Activated CD4-positive, alpha-beta T cell treated with anti-CD3 and anti-CD28 coated beads for 48 hours (primary cell): ENCODE data around the gene CLIP3.
A peak's percentile ranks its signal among the peaks of the same experiment; 100 is the strongest.
"Not testable (repeated sequence)": the region's sequence is repeated elsewhere in the genome, so short reads cannot be mapped to it uniquely, and the experiment has no call there.

Experiments used
- DNase-seq: peaks from one replicate; pipeline ENCODE4 v3.0.0-alpha.2; 2020

CLIP3 gene, protein sequence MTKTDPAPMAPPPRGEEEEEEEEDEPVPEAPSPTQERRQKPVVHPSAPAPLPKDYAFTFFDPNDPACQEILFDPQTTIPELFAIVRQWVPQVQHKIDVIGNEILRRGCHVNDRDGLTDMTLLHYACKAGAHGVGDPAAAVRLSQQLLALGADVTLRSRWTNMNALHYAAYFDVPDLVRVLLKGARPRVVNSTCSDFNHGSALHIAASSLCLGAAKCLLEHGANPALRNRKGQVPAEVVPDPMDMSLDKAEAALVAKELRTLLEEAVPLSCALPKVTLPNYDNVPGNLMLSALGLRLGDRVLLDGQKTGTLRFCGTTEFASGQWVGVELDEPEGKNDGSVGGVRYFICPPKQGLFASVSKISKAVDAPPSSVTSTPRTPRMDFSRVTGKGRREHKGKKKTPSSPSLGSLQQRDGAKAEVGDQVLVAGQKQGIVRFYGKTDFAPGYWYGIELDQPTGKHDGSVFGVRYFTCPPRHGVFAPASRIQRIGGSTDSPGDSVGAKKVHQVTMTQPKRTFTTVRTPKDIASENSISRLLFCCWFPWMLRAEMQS

DNA sequence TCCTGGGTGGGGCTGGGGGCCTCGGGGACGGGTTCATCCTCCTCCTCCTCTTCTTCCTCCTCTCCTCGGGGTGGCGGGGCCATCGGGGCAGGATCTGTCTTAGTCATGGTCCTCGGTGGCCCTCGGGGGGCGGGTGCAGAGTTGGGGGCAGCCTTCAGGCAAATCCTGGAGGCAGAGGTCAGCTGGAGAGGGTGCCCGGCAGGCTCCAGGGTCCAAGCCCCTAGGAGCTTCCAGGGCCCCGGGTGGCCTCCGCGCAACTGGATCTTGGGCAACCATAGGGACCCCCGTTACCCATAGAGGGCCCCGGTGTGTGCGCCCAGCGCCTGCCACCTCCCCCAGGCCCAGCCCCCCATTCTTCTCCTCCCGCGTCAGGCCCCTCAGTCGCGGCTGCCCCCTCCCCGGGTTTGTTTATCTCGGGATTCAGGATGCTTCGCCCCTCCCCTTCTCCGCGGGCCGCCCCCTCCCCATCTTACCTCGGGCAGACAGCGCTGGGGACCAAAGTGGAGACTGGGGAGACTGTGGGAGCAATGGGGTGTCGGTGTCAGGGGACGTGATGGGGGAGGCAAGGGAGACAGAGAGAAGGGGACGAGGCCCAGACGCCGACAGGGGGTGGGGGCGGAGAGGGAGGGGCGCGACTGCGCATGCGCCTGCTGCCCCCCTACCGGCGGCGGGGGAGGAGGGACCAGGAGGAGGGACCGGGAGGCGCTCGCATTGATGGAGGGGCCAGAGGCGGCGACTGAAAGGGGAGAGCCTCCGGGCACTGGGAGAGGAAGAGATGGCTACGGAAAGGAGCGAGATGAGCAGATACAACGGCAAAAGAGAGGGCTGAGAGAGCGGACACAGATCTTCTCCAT lies at the start of gene CLIP3:
CLIP3 (minus strand) TSS at position 623 of the 854 bp plus-strand sequence; CDS start at position 107, 516 bp downstream.
- peak; percentile 57 for DNase-seq

DNA sequence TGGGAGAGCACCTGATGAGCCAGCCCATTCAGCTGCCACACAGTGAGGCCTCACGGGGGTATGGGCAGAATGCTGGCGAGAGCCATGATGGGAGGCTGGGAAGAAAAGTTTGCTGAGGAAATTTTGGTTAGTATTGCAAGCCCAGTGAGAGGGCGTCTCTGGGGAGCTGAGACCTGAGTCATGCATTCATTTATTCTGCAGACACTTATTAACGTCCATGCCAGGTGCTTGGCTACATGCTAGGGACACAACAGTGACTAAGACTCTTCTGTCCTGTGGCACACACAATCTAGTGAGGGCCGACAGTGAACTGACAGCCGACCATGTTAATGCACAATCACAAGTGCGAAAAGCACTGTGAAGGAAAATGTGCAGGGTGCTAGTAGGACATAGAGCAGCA lies 49.2 kb upstream of the CLIP3 start:
- no peak for DNase-seq

DNA sequence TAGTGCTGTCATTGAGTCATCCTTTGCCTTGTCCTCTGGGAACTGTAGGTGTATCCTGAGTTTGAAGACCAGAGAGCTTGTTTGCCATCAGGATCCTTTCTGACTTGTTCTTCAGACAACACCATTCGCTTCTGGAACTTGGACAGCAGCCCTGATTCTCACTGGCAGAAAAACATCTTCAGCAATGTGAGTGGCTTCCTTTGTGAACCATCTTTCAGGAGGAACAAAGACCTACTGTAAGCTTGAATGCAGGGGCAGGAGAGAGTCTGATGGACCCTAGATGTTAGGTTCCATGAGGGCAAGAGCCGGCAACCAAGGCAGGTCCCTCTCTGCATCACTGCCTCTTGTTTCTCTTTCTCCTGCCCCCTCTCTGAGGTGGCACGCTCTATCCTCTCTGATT lies 48.7 kb upstream of the CLIP3 start:
- DNase-seq = no peak

DNA sequence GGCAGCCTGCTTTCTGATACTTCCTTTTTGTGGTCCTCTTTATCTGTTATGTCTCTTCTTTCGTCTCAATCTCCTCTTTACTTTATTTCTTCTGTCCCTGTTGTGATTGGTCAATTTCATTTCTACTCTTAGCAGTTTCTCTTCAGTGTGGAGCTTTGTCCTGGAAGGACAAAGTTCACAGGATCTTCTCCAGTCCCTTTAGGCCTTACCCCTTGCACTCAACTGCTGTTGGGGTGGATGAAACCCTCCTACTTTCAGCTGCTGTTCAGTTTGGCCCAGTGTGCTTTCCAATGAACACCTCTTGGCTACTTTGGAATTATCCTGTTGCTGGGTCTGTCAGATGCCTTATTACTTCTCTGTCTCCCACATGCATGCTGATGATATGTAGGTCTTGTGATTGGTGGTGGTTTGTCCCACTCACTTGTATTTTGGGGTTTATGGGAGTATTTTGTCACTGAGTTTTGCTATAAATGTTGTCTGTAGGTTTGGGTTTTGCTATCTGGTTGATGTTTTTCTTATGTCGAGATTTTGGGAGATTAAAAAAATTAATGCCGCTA lies 46.8 kb upstream of the CLIP3 start:
- no peak for DNase-seq

DNA sequence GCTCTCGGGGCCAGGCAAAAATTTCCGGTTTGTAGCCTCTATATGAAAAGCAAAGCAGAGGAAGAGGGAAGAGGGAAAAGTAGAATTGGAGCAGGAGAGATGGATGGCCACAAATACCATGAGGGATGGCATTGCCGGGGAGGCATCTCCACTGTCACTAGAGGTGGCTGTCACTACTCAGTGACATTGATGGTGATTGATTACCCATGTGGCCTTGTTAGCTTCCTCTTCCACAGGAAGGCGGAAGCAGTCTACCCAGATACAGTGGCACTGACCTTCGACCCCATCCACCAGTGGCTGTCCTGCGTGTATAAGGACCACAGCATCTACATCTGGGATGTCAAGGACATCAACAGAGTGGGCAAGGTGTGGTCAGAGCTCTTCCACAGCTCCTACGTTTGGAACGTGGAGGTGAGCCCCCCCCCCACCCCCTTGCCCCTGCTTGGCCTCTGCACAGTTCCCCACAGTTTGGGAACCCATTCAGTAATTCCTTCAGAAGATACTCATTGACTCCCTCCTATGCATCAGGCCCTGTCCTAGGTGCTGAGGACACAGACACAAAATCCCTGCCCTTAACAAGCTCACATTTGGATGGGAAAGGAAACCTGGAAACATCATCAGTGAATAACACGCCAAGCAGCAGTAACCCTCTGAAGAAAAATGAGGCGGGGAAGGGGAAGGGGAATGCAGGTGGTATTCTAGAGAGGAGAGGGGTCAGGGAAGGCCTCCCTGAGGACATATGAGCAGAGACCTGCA lies 40.6 kb upstream of the CLIP3 start:
- no peak for DNase-seq

DNA sequence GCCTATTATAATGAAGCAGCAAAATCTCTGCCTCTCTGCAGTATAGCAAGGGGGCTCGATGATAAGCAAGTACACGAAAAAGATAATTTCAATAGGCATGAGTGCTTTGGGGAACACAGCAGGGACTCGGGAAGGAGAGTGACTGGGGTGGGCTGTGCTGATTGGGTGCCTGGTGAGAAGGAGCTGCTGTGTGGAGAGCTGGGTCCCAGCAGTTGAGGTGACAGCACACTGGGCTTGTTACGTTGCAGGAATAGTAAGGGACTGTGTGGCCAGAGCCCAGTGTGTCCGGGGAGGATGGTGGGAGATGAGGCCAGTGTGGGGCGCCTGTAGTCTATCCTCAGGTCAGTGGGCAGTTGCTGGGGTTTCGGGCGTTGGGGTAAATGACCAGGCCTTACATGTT lies 39.4 kb upstream of the CLIP3 start:
- DNase-seq = no peak

DNA sequence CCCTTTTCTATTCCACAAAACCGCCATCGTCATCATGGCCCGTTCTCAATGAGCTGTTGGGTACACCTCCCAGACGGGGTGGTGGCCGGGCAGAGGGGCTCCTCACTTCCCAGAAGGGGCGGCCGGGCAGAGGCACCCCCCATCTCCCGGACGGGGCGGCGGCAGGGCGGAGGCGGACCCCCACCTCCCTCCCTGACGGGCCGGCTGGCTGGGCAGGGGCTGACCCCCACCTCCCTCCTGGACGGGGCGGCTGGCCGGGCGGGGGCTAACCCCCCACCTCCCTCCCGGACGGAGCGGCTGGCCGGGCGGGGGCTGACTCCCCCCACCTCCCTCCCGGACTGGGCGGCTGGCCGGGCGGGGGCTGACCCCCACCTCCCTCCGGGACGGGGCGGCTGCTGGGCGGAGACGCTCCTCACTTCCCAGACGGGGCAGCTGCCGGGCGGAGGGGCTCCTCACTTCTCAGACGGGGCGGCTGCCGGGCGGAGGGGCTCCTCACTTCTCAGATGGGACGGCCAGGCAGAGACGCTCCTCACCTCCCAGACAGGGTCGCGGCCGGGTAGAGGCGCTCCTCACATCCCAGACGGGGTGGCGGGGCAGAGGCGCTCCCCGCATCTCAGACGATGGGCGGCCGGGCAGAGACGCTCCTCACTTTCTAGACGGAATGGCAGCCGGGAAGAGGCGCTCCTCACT lies 36.3 kb upstream of the CLIP3 start:
- not testable (repeated sequence) for DNase-seq

DNA sequence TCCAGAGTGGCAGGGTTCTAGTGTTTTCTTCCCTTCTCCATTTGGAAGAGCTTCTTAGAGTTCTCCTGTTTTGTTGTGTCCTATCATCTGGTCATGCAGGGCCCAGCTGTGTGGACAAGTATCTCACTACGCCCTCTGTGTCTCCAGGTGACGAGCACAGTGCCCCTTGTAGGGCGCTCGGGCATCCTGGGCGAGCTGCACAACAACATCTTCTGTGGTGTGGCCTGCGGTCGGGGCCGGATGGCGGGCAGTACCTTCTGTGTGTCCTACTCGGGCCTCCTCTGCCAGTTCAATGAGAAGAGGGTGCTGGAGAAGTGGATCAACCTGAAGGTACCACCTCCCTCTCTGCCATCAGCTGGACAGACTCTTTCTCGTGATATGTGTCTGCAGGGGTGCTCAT lies 35.0 kb upstream of the CLIP3 start:
- no peak for DNase-seq

DNA sequence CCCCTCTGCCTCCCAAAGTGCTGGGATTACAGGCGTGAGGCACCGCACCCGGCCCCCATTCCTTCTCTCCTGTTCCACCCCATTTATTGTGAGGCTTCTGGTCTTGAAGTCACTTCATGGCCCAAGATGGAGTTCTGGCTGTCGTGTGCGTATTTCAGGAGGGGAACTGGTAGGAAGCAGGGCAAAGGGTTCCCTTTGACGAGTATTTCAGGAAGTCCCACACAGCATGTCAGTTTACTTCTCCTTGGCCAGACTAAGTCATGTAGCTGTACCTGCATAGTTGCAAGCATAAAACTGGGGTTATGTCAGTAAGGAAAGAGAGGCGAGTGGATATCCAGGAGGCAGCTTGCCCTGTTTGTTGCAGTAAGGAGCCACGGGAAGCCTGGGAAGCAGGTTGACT lies 32.2 kb upstream of the CLIP3 start:
- no peak for DNase-seq

DNA sequence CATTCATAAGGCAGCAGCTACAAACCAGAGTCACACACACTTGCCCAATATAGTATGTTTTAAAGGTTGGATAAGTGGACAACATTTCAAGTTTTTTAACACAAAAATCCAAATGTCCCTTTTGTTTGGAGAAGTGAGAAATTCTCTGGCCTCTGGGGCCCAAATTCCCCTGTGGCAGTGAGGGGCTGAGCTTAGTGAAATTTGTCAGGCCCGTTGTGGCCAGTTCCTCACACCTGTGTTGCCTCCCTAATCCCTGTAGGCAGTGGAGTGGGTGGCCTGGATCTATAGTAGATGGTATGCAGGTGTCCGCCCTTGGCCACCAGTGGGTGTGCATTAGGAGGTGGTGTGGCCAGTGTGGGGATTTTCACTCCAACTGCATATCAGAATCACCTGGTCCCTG lies 28.7 kb upstream of the CLIP3 start:
- no peak for DNase-seq

DNA sequence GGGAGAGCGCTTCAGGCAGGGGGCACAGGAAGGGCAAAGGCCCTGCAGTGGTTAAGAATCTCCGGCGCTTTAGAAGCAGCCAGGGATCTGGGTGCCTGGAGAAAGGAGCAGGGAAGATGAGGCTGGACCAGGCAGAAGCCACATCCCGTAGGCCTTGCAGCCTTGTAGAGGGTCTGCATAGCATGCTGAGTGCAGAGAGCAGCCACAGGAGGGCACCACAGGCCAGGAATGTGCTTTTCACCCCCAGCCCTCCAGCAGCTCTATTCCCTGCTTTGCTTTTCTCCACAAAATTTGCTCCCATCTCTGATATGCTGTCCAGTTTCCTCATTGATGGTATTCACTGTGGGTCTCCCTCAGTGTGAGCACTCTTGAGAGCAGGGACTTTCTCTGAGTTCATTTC lies 27.8 kb upstream of the CLIP3 start:
- peak; percentile 31 for DNase-seq

DNA sequence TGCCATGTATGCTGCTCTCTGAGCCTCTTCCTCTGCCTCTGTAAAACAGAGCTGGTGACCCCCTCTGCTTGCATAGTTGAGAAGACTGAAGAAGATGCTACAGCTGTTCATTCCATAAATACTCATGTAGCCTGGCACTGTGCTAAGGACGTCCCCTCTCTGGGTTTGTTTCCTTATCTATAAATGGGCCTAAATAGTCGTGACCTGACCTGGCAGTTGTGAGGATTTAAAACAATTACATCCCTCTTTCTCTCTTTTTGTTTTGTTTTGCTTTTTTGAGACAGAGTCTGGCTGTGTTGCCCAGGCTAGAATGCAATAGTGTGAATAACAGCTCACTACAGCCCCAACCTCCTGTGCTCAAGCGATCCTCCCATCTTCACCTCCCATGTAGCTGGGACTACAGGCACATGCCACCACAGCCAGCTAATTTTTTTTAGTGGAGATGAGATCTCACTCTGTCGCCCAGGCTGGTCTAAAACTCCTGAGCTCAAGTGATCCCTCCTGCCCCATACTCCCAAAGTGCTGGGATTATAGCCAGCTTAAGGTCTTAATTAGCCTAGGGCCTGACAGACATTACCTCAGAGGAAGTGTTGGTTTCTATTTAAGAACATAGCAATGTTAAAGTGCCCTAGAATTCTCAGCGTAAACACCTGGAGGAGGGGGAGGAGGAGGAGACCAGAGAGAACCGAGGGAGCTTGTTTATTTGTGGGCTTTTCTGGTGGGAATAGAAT lies 26.7 kb upstream of the CLIP3 start:
- DNase-seq = no peak

DNA sequence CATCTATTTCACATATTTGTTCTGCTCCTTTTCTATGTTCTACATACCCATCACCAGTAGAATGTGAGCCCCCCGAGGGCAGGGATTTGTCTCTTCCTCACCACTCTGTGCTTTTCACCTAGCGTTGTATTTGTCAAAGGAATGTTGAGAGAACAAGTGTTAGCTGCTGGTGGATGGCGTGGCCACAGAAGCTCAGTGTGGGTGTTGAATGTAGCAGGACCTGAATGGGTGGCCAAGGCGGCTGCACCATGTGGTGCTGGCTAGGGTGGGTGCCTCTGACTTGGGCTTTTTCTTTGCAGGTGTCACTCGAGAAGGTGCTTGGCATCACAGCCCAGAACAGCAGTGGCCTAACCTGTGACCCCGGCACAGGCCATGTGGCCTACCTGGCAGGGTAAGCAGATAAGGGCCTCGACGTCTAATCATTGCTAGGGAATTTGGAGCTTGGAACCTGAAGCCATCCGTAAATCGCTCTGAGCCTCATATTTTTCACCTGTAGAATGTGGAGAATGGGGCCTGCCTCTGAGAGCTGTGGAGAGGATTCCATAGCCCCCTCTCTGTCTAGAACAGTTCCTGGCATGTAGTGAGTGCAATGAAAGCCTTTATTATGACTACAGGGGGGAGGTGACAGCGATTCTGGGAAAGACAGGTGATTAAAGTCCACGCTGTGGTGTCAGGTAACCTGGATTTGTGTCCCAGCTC lies 26.0 kb upstream of the CLIP3 start:
- no peak for DNase-seq

DNA sequence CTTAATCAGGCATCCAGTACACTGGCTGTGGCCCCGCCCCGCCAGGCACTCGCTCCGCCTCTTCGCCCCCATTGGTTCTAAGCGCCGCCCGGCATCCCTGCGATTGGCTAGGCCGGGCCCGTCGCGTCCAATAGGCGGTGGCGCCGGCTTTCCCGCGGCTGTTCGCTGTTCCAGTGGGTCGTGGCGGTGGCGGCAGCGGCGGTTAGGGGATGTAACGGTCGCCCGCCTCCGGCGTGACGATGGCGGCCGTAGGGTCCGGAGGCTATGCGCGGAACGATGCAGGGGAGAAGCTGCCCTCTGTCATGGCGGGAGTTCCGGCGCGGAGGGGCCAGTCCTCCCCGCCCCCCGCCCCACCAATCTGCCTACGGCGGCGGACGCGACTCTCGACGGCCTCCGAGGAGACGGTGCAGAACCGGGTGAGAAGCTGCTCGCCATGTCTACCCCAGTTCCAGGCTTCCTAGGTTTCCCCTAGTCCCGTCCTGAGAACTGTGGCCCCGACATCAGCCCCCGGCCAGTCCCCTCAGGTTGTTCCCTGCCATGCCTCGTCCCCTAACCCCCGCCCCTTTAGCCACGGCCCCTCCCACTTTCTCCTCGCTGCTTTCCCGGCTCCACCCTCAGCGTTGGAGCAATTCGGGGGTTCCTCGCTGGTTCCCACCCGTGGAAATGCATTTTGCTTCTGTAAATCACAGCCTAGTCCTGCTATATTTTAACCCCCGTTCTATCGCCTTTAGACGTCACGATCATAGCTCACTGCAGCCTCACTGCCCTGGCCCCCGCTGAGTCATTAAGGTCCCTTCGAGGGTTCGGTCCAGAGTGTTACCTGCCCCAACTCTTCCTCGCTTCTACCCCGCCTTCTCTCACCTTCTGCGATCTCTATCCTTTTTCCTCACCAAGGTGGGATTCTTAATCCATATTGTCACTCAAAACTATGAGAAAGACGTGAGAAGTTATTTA lies 22.3 kb upstream of the CLIP3 start, which contains the start of gene WDR62:
WDR62 (plus strand) TSS at position 165 of the 954 bp plus-strand sequence; CDS start at position 240, 75 bp downstream.
- DNase-seq = peak; percentile 97

DNA sequence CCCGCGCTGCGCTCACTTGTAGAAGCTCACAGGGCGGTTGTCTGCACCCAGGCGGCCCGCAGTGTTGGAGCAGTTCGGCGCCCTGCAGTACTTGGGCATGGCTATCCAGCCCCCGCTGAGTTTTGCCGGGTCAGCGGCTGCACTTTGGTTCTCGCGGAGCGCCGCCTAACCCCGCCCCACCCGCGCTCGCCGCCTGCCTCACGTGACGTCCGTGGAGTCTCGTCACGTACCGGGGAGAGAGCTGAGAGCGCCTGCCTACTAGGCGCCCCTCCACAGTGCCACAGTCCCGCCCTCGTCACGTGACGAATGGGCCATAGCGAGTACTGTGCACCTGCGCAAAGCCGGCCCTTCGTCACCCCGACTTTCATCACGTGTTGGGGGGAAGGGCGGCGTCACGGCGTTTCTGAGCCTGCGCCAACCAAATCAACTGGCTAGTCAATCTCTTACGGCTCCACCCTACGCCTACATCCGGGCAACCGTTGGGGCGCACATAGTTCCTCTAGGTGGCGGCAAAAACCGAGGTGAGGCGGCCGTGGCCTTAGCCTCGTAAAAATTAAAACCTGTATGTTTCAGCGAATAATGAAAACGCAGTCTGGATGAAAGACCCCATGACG lies 21.6 kb upstream of the CLIP3 start, which contains the start of gene THAP8:
THAP8 (minus strand) TSS at position 167 of the 614 bp plus-strand sequence; CDS start at position 99, 68 bp downstream.
- peak; percentile 100 for DNase-seq

DNA sequence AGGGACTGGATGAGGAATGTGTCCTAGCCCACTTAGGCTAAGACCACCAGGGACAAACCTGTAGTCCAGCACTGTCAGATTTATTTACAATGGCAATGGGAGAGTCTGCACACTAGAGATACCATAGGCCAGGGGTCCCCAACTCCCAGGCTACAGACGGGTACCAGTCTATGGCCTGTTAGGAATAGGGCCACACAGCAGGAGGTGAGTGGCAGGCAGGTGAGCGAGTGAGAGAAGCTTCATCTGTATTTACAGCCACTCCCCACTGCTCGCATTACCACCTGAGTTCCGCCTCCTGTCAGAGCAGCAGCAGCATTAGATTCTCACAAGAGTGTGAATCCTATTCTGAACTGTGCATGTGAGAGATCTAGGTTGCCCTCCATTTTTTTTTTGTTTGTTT lies 19.0 kb upstream of the CLIP3 start:
- DNase-seq = no peak

DNA sequence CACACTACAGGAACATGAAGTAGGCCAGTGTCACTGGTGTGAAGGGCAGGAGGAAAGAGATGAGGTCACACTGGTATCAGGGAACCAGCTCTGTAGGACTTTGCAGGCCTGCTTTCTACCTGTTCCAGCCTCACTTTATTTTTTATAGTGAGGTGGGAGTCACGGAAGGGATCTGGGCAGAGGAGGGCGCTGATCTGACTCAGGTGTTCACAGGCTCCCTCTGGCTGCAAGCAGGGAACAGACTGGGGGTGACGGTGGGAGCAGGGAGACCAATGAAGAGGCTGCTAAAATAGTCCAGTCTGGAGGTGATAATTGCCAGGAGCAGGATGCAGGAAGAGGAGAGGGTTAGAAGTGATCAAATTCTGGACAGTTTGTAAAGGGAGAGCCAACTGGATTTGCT lies 18.6 kb upstream of the CLIP3 start:
- DNase-seq = no peak

DNA sequence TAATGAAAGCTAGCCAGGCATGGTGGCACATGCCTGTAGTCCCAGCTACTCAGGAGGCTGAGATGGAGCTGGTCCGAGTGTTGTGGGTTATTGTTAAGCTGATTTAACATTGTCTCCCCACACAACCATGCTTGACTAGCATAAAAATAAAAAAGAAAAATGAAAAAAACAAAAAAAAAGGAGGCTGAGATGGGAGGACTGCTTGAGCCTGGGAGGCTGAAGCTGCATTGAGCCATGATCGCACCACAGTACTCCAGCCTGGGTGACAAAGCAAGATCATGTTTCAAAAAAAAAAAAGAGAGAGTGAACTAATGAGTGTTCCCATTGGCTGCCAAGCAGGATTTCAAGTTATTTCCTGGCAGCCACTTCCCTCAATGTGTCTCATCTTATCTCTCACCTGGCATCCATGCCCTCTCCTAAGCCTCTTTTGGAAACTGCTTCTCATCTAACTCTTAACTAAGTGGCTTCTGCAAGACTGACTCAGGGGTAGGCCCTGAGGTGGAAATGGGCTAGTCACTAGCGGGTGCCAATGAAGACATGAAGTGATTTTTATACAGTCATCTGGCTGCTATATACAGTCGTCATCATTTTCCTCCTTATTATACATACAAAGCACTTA lies 16.5 kb upstream of the CLIP3 start:
- DNase-seq = no peak
